HG02870 (cell line): ENCODE data around the gene SLC25A33.

ENCODE experiments used
- ATAC-seq: cut with Tn5 transposase; IDR thresholded peaks from one replicate; pipeline ENCODE4 v1.9.1; 2021; ENCODE audit warnings: mild to moderate bottlenecking, moderate library complexity; ENCODE audit not compliant: unreplicated experiment

The SLC25A33 gene

DNA sequence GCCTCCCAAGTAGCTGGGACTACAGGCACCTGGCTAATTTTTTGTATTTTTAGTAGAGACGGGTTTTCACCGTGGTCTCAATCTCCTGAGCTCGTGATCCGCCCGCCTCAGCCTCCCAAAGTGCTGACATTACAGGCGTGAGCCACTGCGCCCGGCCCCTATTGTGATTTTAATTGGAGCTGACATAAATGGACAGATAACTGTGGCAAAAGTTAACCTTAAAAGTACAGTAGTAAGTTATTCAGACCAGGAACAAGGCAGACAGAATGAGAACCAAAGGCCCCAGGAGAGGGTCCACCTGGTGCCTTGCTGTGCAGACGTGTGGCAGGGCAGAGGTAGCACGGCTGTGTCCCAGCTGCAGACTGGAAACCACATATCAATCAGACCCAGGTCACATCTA is 60.5 kb downstream of the SLC25A33 start:
- ATAC-seq = no peak

DNA sequence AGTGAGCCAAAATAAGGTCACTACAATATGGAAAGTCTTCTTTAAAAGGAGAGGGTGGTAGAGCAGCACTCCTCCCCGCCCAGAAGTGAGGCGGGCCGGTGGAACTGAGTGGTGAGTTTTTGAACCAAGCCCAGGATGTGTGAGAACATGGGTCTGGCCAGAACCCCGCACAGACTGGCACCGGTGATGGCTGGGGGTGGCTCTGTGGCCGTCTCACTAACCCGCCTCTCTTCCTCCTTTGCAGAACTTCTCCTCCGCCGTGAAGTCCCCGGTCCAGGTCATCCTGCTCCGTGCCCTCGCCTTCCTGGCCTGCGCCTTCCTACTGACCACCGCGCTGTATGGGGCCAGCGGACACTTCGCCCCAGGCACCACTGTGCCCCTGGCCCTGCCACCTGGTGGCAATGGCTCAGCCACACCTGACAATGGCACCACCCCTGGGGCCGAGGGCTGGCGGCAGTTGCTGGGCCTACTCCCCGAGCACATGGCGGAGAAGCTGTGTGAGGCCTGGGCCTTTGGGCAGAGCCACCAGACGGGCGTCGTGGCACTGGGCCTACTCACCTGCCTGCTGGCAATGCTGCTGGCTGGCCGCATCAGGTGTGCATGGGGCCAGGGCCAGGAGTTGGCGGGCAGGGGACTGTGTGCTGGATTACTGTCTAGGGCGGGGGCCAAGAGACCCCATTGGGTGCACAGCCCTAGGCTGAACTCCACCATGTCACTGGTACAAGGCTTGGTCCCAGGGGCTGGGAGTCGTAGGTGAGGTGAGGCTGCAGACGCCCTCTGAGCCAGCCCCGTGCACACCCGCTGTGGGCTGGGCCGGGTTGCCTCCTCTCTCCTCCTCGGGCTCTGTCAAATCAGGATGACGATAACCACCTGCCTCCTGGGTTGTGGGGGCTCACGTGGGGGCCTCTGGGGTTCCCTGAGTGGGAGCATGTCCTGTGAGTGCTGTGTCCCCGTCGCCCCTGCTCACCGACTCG is 61.9 kb downstream of the SLC25A33 start:
- no peak for ATAC-seq

GRCh38 chr1:9601942-9602793 is 62.9 kb downstream of the SLC25A33 start:
- ATAC-seq = no peak

DNA sequence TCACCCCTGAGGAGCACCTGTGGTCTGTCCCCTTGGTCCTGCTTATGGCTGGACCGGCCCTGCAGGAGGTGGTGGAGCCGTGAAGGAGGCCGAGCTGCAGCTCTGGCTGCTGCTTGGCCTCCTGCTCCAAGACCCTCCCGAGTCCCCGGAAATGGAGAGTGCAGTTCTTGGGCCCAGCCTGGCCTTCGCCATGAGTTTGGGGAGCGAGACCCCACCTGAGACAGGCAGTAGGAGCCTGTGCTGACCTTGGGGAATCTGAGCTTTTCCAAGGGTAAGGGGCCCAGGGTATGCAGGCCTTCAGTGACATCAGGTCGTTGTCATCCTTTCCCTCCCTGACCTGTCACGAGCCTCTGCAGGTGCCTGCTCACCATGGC is 63.5 kb downstream of the SLC25A33 start:
- ATAC-seq = no peak

DNA sequence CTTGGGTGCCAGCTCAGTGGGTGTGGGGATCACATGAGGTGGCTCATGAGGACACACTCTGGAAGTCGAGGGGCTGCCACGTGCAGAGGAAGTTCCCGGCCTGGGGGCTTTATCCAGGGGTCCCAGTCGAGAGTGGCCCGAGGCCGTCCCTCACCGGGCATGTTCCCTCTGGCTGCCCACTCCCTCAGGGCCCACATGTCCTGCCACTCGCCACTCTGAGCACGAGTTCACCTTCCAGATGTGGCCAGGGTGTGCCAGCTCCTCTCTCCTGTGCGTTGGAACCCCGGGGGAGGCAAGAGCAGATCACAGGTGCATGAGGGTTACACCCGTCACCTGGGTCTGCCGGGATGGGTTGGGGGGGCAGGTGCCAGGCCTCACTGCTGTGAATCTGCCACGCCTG is 64.0 kb downstream of the SLC25A33 start:
- ATAC-seq = no peak

DNA sequence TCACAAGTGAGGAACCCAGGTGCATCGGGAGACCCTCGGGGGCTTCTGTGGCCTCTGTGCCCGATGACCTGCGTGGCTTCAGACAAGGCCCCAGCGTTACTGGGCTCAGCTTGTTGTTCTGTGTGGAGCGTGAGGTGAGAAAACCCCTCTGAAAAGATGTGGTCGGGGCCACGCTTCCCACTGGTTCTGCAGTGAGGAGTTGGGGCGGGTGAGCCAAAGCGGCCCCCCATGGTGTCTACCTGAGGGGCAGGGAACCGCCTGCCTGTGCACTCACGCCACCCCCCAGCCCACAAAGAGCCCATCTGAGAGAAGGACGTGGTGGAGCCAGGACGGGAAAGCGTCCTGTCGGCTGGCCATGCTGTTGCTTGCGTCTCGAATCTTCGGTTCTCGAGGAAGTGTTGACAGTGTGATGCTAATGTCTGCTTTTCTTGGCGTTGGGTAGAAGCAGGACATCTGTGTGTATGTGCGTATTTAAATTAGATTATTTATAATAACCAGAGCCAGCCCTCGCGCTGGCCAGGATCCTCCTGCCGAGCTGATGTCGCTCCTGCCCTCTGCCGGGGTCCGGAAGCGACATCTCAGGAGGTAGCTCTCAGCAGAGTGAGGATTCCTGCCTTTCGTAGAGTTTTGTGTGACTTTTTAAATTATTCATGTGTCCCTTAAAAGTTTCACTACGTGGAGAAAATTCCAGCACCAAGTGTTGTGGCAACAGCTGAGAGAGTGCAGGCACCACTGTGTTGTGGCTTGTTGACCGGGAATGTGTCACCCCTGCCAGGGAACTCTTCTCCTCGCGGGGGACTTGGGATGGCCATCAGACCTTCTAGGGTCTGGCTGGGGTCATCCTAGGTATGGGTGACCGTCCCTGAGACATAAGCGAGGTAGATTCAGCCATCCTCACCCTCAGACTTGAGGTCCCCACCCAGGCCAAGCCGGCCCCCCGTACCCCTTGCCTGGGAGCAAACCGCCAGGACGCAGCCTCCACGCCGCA is 64.8 kb downstream of the SLC25A33 start:
- ATAC-seq = no peak

GRCh38 chr1:9604836-9605235 is 65.6 kb downstream of the SLC25A33 start:
- no peak for ATAC-seq

DNA sequence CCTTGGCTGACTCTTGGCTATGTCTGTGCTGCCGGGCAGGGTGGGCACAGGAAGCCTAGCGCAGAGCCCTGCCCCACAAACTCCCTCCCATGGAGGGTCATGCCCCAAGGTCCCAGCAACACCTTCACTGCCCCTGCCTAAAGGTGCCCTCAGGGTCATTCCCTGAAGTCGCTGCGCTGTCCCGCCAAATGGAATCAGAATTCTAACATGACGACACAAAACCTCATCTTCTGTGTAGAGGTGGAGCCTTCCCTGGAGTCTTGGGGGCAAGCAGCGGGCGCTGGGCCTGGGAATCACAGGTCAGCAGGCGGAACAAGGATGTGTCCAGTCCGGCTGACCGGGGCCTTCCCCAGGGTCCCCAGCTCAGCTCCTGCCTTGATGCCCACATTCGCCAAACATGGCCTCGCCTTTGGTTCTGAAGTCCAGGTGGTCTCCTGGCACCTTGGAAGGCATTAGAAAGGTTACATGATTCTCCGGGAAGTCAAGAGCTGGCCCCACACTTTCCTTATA is 66.7 kb downstream of the SLC25A33 start:
- ATAC-seq = no peak

- ATAC-seq = no peak
These were observed 67.2 kb downstream of the SLC25A33 start for GRCh38 chr1:9606458-9606857.

GRCh38 chr1:9606948-9607347 is 67.7 kb downstream of the SLC25A33 start:
- no peak for ATAC-seq

DNA sequence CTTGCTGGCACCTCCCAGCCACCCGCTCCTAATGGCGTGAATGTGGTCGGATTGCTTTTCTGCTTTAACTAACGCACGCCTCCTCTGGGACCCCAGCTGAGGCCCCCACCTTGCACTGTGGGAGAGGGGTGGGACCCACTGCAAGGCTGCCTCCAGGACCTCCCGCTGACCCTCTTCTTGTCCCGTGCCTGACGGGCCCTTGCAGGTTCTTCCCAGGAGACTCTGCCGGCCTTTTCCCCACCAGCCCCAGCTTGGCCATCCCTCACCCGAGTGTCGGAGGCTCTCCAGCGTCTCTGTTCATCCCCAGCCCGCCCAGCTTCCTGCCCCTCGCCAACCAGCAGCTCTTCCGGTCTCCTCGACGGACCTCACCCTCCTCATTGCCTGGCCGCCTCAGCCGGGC is 68.1 kb downstream of the SLC25A33 start:
- no peak for ATAC-seq

DNA sequence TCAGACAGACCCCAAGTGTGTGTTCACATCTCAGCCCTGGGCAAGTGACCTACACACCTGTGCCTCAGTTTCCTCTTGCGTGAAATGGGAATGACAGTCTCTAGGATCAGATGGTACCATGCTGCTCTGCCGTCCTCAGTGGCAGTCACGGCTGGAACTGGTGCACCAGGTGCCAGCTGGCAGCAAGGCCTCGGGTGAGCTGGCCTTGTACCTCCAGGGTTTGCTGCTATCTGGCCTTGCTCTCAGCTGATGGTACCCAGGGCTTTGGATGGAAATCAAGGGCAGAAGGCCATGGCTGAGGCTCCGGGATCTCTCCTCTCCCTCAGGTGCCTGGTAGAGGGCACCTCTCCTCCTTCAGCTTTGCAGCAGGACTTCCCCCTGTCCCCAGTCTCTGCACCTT is 70.7 kb downstream of the SLC25A33 start:
- no peak for ATAC-seq

GRCh38 chr1:9610548-9610947 is 71.3 kb downstream of the SLC25A33 start:
- ATAC-seq = no peak

DNA sequence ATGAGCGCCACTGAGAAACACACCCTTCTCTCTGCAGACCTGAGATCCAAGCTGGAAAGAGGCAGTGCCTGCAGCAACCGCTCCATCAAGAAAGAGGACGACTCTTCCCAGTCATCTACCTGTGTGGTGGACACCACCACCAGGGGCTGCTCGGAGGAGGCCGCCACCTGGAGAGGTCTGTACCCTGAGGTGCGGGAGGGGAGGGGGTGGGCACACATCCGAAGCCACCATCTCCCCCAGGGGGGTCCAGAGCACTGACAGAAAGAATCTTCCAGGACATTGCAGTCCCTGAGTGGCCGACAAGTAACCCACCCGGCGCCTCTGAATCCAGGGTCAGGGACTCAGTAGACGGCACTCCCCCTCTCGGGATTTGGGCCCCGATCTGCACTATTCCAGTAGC is 72.5 kb downstream of the SLC25A33 start:
- ATAC-seq = no peak

DNA sequence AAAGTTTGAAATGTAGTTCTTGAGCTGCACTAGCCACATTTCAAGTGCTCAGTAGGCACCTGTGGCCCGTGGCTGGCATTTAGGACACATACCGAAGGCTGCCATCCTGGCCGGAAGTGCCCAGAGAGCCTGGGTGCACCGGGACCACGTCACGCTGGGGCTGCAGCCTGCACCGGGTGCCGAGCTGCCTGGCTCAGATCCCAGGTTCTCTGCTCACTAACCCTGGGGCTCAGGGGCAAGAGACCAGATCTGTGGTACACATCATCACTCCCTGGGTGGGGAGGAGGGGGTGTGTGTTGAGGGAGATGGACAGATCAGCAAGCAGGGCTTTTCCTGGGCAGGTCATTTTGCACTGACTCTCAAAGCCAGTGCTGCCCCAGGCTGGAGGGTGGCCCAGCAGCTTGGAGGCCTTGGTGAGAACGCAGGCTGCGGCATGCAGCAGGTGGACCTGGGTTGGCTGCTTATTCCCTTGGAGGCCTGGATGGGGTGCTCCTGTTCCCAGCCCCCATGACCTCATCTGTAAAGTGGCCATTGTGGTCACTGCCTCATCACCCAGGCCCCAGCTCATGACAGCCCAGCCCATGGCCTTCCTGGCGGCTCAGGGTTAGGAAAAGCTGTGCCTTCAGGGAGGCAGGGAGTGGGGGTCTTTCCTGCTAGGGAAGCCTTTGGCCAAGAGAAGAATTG is 73.0 kb downstream of the SLC25A33 start:
- ATAC-seq = no peak

- no peak for ATAC-seq
These were observed 73.8 kb downstream of the SLC25A33 start for GRCh38 chr1:9612871-9613624.

- no peak for ATAC-seq
These were observed 74.5 kb downstream of the SLC25A33 start for GRCh38 chr1:9613625-9614299.

GRCh38 chr1:9615316-9616063 is 76.2 kb downstream of the SLC25A33 start:
- ATAC-seq = no peak
